Esophagus squamous epithelium (tissue), 4 donors: ENCODE measurements around the gene FKBP7.

Experiments used
- CTCF ChIP-seq, 6 experiments: fragments of 450-650 bp in 4 of 6; fragments of 200-600 bp in 2 of 6; sonication (generic) in 2 of 6; IDR thresholded peaks; one replicate each; pipeline ENCODE4 v1.5.1; 2016 to 2019; ENCODE audit warnings: antibody characterized with exemption in 6 of 6, mild to moderate bottlenecking in 4 of 6, moderate library complexity in 4 of 6
- POLR2A ChIP-seq, 4 donors: fragments of 450-650 bp; IDR thresholded peaks; one replicate each; pipeline ENCODE4 v1.6.1; 2017; ENCODE audit warnings: antibody characterized with exemption in 4 of 4, mild to moderate bottlenecking in 4 of 4, moderate library complexity in 3 of 4

- TF ChIP-seq CTCF (IDR thresholded peaks at IDR 0.05) = no peak
- no peak for TF ChIP-seq POLR2A (IDR thresholded peaks at IDR 0.05)
These were observed 1.9 kb downstream of the FKBP7 start for GRCh38 chr2:178476477-178476876.
